ENCODE data around the gene CDCA8.

DNA sequence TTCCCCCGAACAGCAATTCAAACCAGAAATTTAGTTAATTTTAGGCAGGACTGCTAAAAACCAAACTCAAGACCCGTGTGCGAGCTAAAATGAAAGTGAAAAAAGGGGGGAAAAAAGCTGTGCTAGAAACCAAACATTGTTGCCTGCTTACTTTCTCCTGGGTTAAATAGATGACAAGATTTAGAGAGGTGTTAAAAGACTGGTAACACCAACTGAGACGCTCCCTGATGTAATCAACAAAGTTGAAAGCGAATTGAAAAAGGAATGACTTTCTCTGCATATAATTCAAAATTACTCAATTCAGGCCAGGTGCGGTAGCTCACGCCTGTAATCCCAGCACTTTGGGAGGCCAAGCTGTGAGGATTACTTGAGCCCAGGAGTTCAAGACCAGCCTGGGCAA is 6.8 kb downstream of the CDCA8 start:
- TF ChIP-seq POLR2A (IDR thresholded peaks at IDR 0.05): no peak
- TF ChIP-seq, protein P1, sequence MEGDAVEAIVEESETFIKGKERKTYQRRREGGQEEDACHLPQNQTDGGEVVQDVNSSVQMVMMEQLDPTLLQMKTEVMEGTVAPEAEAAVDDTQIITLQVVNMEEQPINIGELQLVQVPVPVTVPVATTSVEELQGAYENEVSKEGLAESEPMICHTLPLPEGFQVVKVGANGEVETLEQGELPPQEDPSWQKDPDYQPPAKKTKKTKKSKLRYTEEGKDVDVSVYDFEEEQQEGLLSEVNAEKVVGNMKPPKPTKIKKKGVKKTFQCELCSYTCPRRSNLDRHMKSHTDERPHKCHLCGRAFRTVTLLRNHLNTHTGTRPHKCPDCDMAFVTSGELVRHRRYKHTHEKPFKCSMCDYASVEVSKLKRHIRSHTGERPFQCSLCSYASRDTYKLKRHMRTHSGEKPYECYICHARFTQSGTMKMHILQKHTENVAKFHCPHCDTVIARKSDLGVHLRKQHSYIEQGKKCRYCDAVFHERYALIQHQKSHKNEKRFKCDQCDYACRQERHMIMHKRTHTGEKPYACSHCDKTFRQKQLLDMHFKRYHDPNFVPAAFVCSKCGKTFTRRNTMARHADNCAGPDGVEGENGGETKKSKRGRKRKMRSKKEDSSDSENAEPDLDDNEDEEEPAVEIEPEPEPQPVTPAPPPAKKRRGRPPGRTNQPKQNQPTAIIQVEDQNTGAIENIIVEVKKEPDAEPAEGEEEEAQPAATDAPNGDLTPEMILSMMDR (IDR thresholded peaks at IDR 0.05): no peak

All from Peyer's patch (tissue), 4 donors.